ENCODE data around the gene ECT2. TPM values are rescaled to one million over a fixed set of nuclear protein-coding genes. Genes with fewer than 3 reads are reported as not detected.
A peak's percentile ranks its signal among the peaks of the same experiment; 100 is the strongest.

ECT2 gene
- polyA plus RNA-seq, 3 donors, result 2.6 to 3.3 (median 2.7) TPM

DNA sequence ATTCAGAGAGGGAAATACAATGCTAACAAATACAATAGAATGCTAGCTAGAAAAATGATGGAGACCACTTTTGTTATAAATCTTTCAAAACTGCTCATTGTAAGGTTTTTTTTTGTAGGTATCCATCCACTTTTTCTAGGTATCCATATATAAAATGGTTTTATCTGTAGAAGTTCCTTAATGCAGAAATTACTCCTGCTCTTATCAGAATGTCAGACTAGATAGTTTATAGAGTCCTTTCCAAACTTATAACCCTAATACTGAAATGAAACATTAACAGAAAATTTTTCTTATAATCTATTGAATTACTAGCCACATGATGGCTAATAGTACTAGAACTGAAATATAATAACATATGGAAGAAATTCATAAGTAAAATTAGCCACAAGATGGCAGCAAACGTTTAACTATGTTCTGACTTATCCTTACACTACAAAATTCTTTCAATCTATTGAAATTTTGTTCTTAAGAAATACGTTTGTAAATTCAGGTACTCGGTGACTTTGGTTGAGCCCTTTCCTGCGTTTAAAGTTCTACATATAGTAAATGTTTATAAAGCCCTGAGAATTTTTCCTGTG, 58.5 kb downstream of the ECT2 start:
- Histone ChIP-seq H4K20me1 (ENCODE audit: insufficient read depth, low read length) (no peaks in the 10 kb centered on the region), H3K36me3 (replicated peaks in 1 of 2; ENCODE audit: control insufficient read depth in 1 of 2, insufficient read depth in 2 of 2, low read length in 2 of 2) (peaks cover 51 to 86% of the 10 kb centered on the region in 2 donors), H3K4me3 (replicated peaks in 1 of 3; ENCODE audit: low read depth in 2 of 3, low read length in 3 of 3) (no peak overlapping the region), H3K4me1 (ENCODE audit: control insufficient read depth in 1 of 2, insufficient read depth in 2 of 2, low read length in 2 of 2) (no peaks in the 10 kb centered on the region), H3K4me2 (replicated peaks; ENCODE audit: extremely low read depth, low read length, poor library complexity, severe bottlenecking) (no peak overlapping the region), H3K27me3 (ENCODE audit: control insufficient read depth in 2 of 2, insufficient read depth in 2 of 2, low read length in 2 of 2) (no peaks in the 10 kb centered on the region), H3K9me3 (replicated peaks in 1 of 2; ENCODE audit: control insufficient read depth in 1 of 2, insufficient read depth in 1 of 2, low read length in 2 of 2) (no peaks in the 10 kb centered on the region), H3K27ac (ENCODE audit: low read depth in 1 of 2, low read length in 2 of 2) (no peak overlapping the region), H3K79me2 (ENCODE audit: insufficient read depth, low read length) (no peaks in the 10 kb centered on the region), H2AFZ (ENCODE audit: insufficient read depth, low read depth, low read length, poor library complexity, severe bottlenecking) (no peak overlapping the region), H3K9ac (ENCODE audit: insufficient read depth, low read length, poor library complexity, severe bottlenecking) (no peak overlapping the region)
- peak in 2 of 3 donors; percentile 5 to 38 for DNase-seq
- no peaks in the 10 kb centered on the region for H3K9me3 Mint-ChIP-seq
- no CpG with 5 or more reads among the region's 4 CpGs for WGBS (ENCODE audit: insufficient coverage)
- TF ChIP-seq, protein P1, sequence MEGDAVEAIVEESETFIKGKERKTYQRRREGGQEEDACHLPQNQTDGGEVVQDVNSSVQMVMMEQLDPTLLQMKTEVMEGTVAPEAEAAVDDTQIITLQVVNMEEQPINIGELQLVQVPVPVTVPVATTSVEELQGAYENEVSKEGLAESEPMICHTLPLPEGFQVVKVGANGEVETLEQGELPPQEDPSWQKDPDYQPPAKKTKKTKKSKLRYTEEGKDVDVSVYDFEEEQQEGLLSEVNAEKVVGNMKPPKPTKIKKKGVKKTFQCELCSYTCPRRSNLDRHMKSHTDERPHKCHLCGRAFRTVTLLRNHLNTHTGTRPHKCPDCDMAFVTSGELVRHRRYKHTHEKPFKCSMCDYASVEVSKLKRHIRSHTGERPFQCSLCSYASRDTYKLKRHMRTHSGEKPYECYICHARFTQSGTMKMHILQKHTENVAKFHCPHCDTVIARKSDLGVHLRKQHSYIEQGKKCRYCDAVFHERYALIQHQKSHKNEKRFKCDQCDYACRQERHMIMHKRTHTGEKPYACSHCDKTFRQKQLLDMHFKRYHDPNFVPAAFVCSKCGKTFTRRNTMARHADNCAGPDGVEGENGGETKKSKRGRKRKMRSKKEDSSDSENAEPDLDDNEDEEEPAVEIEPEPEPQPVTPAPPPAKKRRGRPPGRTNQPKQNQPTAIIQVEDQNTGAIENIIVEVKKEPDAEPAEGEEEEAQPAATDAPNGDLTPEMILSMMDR (IDR thresholded peaks at IDR 0.05), result peak; percentile 57
- H3K27ac Mint-ChIP-seq, result no peak overlapping the region
- H3K4me1 Mint-ChIP-seq, result no peaks in the 10 kb centered on the region
- H3K4me3 Mint-ChIP-seq, result no peak overlapping the region
- no peaks in the 10 kb centered on the region for H3K27me3 Mint-ChIP-seq (ENCODE audit: low read depth in 3 of 3)
- peaks cover 30 to 50% of the 10 kb centered on the region in 2 donors for H3K36me3 Mint-ChIP-seq
- intact Hi-C loops (cut with micrococcal nuclease), result no loop called here

DNA sequence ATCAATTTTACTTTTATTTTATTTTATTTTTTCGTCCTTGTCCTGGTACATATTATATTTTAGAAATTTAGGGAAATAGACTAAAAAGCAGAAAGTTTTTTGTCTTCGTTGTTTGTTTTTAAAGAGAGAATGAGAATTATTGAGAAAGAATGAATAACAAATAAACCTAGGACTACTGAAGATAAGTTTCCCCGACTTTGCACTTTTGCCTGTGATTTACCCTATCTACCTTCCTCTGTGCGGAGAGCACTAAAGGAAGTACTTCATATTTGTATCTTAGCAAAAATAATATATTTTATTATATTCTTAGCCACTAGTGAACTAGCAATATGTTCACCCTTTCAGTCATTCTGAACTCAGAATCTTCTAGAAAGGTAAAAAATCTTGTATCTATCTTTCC, 60.6 kb downstream of the ECT2 start:
- Histone ChIP-seq H2AFZ (ENCODE audit: insufficient read depth, low read depth, low read length, poor library complexity, severe bottlenecking) (no peak overlapping the region), H3K4me2 (replicated peaks; ENCODE audit: extremely low read depth, low read length, poor library complexity, severe bottlenecking) (no peak overlapping the region), H4K20me1 (ENCODE audit: insufficient read depth, low read length) (no peaks in the 10 kb centered on the region), H3K9me3 (replicated peaks in 1 of 2; ENCODE audit: control insufficient read depth in 1 of 2, insufficient read depth in 1 of 2, low read length in 2 of 2) (no peaks in the 10 kb centered on the region), H3K4me1 (ENCODE audit: control insufficient read depth in 1 of 2, insufficient read depth in 2 of 2, low read length in 2 of 2) (no peaks in the 10 kb centered on the region), H3K36me3 (replicated peaks in 1 of 2; ENCODE audit: control insufficient read depth in 1 of 2, insufficient read depth in 2 of 2, low read length in 2 of 2) (peaks cover 51 to 86% of the 10 kb centered on the region in 2 donors), H3K27me3 (ENCODE audit: control insufficient read depth in 2 of 2, insufficient read depth in 2 of 2, low read length in 2 of 2) (no peaks in the 10 kb centered on the region), H3K9ac (ENCODE audit: insufficient read depth, low read length, poor library complexity, severe bottlenecking) (no peak overlapping the region), H3K4me3 (replicated peaks in 1 of 3; ENCODE audit: low read depth in 2 of 3, low read length in 3 of 3) (no peak overlapping the region), H3K27ac (ENCODE audit: low read depth in 1 of 2, low read length in 2 of 2) (no peak overlapping the region), H3K79me2 (ENCODE audit: insufficient read depth, low read length) (no peaks in the 10 kb centered on the region)
- Mint-ChIP-seq H3K9me3 (no peaks in the 10 kb centered on the region), H3K36me3 (peaks cover 23 to 46% of the 10 kb centered on the region in 2 donors), H3K27me3 (ENCODE audit: low read depth in 3 of 3) (no peaks in the 10 kb centered on the region), H3K27ac (no peak overlapping the region), H3K4me1 (no peaks in the 10 kb centered on the region), H3K4me3 (no peak overlapping the region)
- intact Hi-C loops (cut with micrococcal nuclease), result no loop called here
- WGBS (ENCODE audit: insufficient coverage), result no CpG with 5 or more reads among the region's 4 CpGs
- no peak for DNase-seq
- TF ChIP-seq, protein P1 (IDR thresholded peaks at IDR 0.05), result no peak
